Measurements from ENCODE around the gene ZC3H6. TPM values are rescaled to one million over a fixed set of nuclear protein-coding genes. Genes with fewer than 3 reads are reported as not detected.
"Not testable (repeated sequence)": the region's sequence is repeated elsewhere in the genome, so short reads cannot be mapped to it uniquely, and the experiment has no call there.

The ZC3H6 gene
- total RNA-seq, 1 donor from 2014 or later: 9.1 TPM

GRCh38 chr2:112277596-112278220, 2.3 kb downstream of the ZC3H6 start:
- no peak for DNase-seq (ENCODE audit: low spot score)

DNA sequence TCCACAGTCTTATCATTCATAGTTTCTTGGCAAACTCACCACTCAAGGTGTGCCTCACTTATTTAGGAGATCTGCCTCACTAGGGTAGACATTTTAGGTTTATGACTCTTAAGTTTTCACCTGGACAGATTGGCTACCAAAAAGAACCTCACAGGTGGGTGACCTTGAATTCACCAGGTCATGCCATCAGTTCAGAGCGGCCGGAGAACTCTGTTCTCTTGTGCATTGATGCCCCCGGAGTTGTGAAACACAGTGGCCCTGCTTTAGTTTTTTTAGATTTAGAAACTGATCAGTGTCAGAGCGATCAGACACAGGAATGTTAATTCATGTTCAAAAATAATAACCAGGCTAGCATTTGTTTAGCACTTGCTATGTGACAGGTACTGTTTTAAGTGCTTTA, 6.7 kb downstream of the ZC3H6 start:
- not testable (repeated sequence) for DNase-seq (ENCODE audit: low spot score)

GRCh38 chr2:112283535-112283934, 8.1 kb downstream of the ZC3H6 start:
- DNase-seq (ENCODE audit: low spot score): not testable (repeated sequence)

GRCh38 chr2:112290088-112290487, 14.7 kb downstream of the ZC3H6 start:
- DNase-seq (ENCODE audit: low spot score): no peak

DNA sequence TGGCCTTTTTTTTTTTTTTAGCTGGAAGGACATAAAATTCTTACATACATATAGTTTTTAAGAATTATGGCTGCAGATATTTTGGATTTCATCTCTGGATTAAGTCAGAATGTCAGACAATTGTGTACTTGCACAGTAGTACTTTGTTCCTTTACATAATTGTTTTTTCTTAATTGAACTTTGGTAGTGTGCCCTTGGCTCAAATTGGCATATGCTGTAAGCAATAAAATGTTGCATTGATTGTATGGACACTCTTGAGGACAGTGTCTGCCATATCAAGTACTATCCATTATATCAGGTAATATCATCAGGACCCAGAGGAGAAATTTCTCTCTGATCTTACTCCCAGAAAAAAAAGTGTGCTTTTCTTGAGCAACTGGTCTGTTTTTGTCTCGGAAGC, 15.3 kb downstream of the ZC3H6 start:
- no peak for DNase-seq (ENCODE audit: low spot score)

- peak; percentile 39 for DNase-seq (ENCODE audit: low spot score)
Observed at GRCh38 chr2:112293636-112294401, 18.4 kb downstream of the ZC3H6 start.

DNA sequence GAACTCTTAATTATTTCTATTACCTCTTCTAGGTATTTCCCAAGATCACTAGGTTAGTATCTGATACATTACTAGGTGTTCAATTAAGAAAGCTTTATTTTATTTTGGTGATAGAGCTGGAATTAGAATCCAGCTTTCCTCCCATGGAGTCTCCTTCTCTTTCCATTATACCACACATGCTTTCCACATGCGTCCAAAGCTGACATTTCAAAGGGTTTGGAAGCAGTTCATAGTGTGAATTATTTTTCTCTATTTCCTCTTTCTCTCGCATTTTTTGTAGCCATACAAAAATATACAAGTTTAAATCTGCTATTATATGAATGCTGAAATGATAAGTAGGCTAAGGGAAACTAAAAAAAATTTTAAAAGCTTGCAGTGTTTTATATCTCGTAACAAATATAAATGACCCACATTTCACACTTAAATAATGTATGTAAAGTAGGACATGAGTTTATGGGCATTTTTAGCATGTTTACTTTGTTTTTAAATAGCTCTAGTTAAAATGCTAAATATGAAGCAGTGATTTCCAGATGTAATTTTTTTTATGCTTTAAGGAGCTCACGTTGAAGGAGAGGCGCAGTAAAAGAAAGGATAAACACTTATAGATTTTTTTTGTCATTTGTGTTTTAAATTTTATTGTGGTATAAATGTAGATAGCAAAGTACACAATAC, 20.1 kb downstream of the ZC3H6 start:
- no peak for DNase-seq (ENCODE audit: low spot score)

- DNase-seq (ENCODE audit: low spot score): no peak
Observed at GRCh38 chr2:112296407-112296806, 21.0 kb downstream of the ZC3H6 start.

DNA sequence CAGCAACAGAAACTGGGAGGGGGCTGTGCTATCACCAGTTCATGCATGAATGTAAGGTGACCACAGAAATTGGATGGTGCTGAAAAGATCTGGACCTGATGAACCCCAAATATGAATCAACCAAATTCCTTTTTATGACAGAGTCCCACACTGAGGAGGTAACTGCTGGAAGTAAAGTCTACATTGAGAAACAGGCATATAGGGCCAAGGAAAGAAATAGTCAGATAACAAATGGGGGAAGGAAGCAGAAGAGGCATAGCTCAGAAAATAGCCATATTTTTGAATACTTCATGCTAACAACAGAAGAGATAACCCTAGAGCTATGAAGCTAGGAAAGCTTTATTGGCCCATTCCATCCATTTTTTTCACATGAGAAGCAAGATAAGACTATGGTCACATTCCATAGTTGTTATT, 25.8 kb downstream of the ZC3H6 start:
- DNase-seq (ENCODE audit: low spot score): peak; percentile 69

DNA sequence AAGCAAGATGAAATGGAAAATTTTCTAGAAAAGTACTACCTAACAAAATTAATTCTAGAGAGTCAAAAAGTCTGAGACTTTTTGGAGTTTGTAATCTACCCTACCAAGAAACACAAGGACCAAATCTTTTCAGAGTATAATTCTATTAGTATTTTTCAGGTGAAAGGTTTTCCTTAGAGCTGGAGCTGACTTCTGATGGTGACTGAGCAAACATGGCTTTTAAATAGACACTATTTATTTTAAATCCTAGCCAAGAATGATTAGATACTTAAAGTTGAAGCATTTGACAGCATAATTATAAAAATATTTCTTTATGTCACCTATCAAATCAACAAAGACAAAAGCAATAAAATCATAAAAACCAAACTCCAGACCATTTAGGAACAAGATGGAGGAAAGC, 26.6 kb downstream of the ZC3H6 start:
- DNase-seq (ENCODE audit: low spot score): no peak

DNA sequence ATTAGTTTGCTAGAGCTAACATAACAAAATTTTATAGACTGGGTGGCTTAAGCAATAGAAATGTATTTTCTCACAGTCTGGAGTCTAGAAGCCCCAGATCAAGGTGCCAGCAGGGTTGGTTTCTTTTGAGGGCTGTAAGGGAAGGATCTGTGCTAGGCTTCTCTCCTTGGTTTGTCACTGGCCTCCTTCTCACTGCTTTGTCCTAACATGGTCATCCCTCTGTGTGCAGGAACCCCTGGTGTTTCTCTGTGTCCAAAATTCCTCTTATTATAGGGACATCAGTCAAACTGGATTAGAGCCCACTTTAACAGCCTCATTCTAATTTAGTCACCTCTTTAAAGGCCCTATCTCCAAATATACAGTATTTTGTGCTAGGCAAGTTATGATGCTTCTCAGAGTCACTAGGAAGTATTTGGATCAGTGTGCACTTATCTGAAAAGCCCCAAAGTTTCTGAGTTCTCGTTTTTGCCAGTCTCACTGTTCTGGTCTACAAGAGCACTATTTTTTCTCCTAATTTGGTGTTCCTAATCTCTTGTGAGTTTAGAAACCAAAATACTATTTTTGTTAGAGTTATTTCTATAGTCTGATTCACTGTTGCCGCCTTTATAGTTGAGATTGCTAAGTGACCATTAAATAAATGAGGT, 29.0 kb downstream of the ZC3H6 start:
- DNase-seq (ENCODE audit: low spot score): no peak

DNA sequence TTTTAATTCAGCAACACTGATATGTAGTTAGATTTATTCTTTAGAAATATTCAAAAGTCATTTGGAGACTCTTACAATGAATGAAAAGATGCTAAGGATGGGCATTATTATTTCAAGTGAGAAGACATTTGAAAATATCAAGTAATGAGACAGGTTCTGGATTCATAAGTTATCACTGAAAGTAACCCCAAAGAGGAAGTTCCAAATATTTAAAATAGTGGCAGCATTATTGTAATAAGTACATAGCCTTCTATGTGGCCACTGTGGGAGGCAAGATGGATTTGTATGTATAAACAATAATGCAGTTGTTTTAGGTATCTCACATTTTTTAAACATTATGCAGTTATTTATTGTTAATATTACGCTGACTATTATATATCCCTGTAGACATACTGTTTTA, 29.7 kb downstream of the ZC3H6 start:
- no peak for DNase-seq (ENCODE audit: low spot score)

DNA sequence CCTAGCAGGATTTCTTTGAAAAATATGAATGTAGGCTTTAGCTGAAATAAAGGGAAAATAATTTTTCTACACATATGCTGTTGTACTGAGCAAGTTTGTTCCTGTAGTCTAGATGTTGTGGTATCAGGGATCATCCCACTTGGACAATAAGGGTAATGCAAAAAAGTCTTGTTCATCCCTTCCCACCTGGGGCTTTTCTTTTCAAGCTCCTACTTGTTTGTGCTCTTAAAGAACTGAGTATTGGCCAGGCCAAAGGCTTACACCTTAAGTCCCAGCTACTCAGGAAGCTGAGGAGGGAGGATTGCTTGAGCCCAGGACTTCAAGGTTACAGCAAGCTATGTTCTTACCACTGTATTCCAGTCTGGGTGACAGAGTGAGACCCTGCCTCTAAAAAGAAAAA, 35.5 kb downstream of the ZC3H6 start:
- no peak for DNase-seq (ENCODE audit: low spot score)

DNA sequence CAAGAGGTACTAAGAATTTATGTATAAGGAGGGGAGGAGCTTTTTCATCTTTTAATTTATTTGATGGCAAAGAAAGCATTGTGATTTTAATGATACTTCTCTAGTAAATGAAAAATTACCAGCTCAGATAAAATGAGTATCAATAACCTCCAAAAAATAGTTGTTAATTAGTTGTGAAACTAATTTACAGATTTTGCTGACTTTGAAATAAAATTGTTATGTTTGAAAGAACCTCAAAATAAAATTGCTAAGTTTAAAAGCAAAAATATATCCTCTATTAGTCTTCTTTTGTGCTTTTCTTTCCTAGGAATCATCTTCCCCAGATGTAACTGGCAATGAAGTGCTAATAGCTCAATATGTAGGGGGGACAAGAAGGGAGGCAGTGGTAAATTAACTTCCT, 36.5 kb downstream of the ZC3H6 start:
- DNase-seq (ENCODE audit: low spot score): no peak

DNA sequence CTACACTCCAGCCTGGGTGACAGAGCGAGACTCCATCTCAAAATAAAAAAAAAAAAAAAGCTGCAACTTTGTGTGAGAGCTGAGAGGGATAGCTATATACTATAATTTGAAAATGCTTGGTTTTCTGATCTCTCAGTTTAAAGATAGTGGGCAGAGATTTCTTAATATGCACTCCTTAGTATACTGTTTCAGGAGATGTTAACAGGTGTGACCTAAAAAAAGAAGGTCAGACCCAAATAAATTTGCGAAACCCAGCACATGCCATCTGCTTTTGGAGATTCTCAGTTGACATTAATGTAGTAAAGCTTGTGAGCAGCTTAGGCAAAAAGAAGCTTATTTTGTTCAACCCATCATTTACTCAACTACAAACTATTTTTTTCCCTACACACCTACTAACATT, 37.4 kb downstream of the ZC3H6 start:
- DNase-seq (ENCODE audit: low spot score): no peak

- DNase-seq (ENCODE audit: low spot score): no peak
Observed at GRCh38 chr2:112314856-112315255, 39.5 kb downstream of the ZC3H6 start.

GRCh38 chr2:112317303-112318158, 42.1 kb downstream of the ZC3H6 start:
- no peak for DNase-seq (ENCODE audit: low spot score)

DNA sequence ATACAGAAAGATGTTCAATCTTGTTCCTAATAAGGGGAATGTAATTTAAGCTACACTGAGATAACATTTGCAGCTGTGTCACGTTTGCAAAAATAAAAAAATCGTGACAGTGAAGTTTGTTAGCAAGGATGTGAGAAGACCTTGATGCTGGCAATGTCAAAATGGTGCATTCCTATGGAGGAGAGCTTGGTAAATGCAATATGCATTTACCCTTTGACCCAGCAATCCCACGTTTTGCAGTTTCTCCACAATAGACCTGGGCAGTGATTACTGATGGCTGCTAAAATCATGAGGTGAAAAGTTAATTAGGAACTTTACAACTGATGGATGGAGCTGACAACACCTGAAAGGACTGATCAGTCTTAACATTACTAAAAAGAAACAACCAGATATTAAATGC, 43.1 kb downstream of the ZC3H6 start:
- no peak for DNase-seq (ENCODE audit: low spot score)

GRCh38 chr2:112321375-112322320, 46.3 kb downstream of the ZC3H6 start:
- no peak for DNase-seq (ENCODE audit: low spot score)

GRCh38 chr2:112322919-112323318, 47.5 kb downstream of the ZC3H6 start:
- no peak for DNase-seq (ENCODE audit: low spot score)

All from umbilical cord (tissue), 2 donors.